HG02970 (cell line): ENCODE results near the gene TP63.

Experiments
- ATAC-seq: cut with Tn5 transposase; IDR thresholded peaks from one replicate; pipeline ENCODE4 v1.9.1; 2021; ENCODE audit warnings: mild to moderate bottlenecking, moderate library complexity, moderate number of reproducible peaks; ENCODE audit not compliant: unreplicated experiment, low FRiP score

The TP63 gene

GRCh38 chr3:189842681-189843602 is 211.8 kb downstream of the TP63 start:
- ATAC-seq = no peak

DNA sequence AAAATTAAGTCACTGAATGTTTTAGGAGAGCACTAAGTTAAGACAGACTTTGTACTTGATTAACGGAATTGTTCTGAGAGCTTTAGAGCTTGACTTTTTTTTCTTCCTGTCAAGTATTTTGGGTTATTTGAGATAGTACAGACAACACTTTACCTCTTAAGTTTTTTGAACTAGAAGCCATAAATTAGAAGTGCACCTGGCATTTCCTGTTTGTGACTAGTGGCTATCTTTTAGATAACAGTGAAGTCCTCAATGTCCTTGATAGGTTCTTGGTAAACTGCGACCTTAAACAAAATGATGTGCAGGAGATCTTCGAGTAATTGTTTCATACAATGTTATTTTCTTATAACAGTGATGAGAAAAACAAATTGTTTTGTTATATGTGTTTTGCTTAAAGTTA is 213.9 kb downstream of the TP63 start:
- ATAC-seq = no peak

DNA sequence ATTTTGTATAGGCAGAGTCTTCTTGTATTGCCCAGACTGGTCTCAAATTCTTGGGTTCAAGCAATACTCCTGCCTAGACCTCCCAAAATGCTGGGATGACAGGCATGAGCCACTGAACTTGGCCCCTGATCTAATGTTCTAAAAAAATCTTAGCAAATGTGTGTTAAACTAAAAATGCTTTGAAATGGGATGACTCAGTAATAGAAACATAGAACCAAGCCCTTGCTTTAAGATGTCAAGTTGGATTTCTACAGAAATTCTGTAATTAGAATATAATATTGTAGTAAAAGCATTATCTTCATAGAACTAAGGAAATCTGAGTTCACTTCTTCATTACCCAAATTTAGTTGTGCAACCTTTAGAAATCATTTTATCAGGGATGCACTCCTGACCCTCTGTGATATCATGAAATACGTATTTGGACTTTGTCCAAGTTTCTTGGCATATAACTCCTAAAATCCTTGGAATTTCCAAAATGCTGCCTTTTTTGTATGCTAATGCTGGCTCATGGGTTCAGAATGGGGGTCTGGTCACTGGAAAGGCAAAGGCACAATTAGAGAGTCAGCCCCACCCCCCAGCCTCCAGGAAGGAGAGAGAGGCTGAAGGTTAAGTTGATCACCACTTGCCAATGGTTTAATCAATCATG is 217.3 kb downstream of the TP63 start:
- no peak for ATAC-seq

GRCh38 chr3:189849262-189849661 is 218.1 kb downstream of the TP63 start:
- no peak for ATAC-seq

GRCh38 chr3:189851682-189852081 is 220.5 kb downstream of the TP63 start:
- ATAC-seq = no peak

DNA sequence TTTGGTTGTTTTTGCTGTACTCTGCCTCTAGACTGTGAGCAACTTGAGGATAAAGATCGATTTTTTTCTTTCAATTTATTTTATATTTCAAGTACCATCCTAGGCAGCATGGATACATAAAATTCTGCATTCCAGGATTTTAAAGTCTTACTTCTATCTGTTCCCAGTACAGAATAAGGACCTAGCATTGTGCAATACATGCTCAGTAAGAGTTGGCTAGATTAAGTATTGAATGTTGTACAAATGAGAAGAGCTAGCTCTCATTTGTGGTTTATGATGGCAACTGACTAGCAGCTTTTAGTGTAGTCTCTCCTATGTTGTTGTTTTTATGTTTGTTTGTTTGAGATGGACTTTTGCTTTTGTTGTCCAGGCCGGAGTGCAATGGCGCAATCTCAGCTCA is 222.7 kb downstream of the TP63 start:
- no peak for ATAC-seq

DNA sequence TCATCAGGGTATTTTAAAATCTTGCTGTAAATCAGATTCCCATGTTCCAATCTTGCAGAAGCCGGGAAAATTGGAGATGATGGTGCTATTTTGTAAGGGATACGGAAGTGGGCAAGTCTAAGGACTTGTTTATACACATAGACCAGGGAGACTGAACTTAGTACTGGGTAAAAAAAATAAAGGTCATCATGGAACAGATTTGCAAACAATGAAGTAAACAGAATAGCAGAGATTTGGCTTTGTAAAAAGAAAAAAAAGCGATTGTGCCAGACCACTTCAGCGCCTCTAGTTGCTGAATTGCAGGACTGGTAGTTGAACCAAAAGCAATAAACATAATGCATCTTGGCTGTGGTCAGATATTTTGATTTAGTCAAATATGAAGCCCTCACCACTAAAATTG is 229.1 kb downstream of the TP63 start:
- no peak for ATAC-seq

DNA sequence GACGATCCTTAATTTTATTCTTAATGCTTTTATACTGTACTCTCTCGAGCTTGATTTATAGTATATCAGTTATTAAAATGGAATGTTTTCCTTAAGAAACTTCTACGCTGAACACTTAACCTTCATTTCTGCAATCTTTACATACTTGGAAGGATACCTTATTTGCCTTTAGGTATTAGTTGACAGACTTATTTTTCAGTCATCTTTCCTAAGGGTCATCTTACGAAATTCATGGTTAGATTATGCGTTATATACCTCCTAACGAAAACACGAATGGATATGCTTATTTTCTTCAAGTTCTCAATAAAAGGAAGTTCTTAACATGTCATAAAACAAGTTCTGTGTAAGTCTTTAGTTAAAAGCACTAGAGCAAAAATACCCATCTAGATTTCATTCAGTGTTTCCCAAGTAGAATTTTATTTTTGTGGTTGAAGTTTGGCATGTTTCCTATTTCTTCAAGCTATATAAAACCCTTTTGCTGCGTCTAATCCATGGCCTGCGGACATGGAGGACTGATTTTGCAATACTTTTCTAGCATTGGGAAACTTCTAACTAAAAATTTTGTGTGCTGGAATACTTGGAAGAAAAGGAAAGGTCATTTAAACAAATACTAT is 231.3 kb downstream of the TP63 start:
- no peak for ATAC-seq

- ATAC-seq = no peak
Measured at GRCh38 chr3:189863031-189863430, 231.8 kb downstream of the TP63 start.

DNA sequence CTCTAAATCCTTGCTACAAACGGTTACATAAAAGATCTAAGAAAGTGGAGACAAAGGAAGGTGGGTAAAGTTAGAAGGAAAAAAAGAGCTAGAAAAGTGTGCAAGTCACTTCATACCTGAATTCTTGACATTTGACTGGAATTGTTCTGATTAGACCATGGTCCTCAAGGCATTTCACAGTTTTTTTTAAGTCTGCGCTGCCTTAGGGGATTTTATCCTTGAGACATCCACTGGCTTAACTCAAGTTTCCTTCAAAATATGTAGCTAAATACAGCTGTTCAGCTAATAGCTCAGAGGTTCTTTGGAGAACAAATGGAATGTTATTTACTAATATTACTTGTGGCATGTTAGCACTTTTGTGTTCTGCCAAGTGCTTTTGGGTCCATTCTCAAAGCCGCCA is 236.9 kb downstream of the TP63 start:
- no peak for ATAC-seq

GRCh38 chr3:189869165-189869564 is 238.0 kb downstream of the TP63 start:
- no peak for ATAC-seq

DNA sequence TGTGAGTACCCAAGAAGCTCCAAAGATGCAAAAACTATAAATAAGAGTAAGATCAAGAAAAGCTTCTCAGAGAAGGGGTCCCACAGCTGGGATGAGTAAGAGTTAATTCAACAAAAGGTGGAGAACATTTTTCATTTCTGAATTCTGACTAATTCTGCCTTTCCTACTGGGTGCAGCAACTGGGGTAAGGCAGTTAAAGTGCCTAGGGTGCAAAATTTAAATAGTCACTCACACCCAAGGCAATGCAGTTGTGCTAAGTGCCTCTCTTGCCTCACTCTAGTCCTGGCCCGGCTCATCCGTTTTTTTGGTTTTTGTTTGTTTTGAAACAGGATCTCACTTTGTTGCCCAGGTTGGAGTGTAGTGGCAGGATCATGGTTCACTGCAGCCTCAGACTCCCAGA is 240.2 kb downstream of the TP63 start:
- ATAC-seq = no peak

- ATAC-seq = no peak
Measured at GRCh38 chr3:189883113-189883753, 252.0 kb downstream of the TP63 start.

DNA sequence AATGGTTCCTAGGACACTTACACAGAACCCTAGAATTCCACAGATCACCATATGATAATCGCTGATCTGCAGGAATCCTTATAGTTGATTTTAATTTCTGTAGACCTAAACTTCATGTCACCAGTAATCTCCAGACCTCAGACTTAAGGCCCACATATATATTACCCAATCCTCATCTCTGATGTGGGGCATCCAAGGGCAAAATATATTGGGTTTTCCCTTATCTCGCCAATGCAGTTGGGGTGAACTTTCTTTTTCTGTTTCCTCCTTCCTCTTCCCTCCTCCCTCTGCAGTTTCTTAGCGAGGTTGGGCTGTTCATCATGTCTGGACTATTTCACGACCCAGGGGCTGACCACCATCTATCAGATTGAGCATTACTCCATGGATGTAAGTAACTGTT is 259.3 kb downstream of the TP63 start:
- no peak for ATAC-seq

- ATAC-seq = no peak
Measured at GRCh38 chr3:189896533-189896932, 265.3 kb downstream of the TP63 start.

DNA sequence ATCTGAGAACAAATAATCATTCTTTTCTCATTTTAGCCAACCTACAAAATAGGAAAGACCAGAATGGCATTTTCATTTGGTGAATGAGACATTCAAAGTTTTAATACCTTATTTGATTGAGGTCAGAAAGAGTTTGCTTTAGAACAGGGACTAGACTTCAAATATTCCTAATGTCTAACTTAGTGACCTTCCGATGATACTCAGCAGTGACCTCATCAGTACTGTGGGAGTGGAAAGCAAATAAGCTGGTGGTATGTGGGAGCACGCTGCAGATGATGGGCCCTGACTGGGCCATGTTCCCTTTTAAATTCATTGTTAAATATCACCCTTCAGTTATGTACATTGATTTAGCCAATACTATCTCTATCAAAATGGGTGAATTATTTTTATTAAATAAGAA is 266.2 kb downstream of the TP63 start:
- no peak for ATAC-seq

DNA sequence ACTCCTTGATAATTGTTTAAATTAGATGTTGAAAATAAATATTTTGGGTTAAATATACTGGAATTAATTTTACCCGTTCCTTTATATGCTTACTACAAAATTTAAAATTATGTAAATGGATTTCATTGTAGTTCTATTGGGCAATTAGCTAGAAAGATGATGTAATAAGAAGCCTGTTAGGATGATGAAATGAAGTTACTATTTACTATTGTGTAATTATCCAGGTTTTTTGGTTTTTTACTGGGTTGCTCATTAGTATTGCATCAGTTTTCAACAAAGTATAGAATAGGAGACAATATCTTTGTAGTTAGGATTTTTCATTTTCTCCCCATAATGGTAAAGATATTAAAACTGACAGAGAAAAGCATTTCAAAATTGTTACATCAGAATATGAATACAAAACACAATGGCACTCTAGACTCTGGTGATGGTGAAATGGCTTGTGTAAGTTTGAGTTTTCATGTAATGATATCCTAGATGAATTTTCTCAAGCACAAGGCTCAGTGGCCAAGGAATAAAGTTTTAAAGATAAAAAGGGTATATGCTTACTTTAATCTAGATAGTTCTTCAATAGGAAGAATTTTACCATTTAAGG is 267.5 kb downstream of the TP63 start:
- ATAC-seq = no peak

- ATAC-seq = no peak
Measured at GRCh38 chr3:189899186-189899585, 268.0 kb downstream of the TP63 start.

DNA sequence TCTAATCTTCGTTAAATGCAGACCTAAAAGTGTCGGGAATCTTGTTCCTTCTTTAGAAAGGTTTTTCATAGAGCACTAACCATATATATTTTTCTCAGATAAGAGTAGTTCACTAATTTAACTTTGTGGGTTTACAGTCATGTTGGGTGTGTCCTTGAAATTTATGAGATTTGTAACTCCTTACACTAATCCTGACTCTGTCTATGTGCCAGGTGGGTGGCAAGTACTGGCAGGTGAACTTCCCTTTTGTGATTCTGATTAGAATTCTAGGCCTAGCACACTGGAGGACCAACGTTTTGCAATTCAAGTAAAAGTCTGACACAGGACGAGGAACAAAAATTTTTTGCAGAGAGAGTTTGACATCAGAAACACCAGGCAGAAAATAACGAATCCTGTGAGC is 269.4 kb downstream of the TP63 start:
- ATAC-seq = no peak

DNA sequence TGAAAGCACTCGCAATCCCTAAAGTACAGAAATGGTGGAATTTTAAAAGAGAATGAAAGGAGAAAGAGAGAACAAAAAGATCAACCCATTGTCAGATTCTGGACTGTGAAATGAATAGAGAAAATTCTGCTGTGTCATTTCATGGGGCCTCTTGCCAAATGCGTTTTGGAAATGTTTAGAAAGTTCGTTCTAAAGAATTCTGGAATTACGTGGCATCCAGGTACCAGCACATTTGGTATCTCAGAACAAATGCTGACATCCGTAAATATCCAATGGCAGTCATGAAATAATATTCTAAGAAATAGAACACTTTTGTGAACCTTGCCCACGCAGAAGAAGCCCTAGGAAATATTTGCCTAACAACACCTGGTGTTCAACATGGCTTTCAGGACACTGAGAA is 270.3 kb downstream of the TP63 start:
- no peak for ATAC-seq
